GM18870 (cell line): ENCODE results near the gene KRT27.
"Not testable (repeated sequence)": the region's sequence is repeated elsewhere in the genome, so short reads cannot be mapped to it uniquely, and the experiment has no call there.

Experiments used
- ATAC-seq: cut with Tn5 transposase; IDR thresholded peaks from one replicate; pipeline ENCODE4 v1.9.1; 2021; ENCODE audit warnings: moderate library complexity; ENCODE audit not compliant: unreplicated experiment

KRT27 gene

GRCh38 chr17:40760105-40761016 is 22.0 kb downstream of the KRT27 start:
- ATAC-seq: no peak

- no peak for ATAC-seq
Observed at GRCh38 chr17:40755231-40755630, 27.1 kb downstream of the KRT27 start, which contains the start of gene KRT25. Gene KRT25 (minus strand): TSS chr17:40755331. CDS start chr17:40755271, 60 bp downstream.

- ATAC-seq: no peak
Observed at GRCh38 chr17:40753804-40754203, 28.5 kb downstream of the KRT27 start.

- no peak for ATAC-seq
Observed at GRCh38 chr17:40751065-40751464, 31.3 kb downstream of the KRT27 start.

GRCh38 chr17:40750391-40750790 is 32.0 kb downstream of the KRT27 start:
- ATAC-seq: no peak

- not testable (repeated sequence) for ATAC-seq
Observed at GRCh38 chr17:40748666-40749065, 33.7 kb downstream of the KRT27 start.

- no peak for ATAC-seq
Observed at GRCh38 chr17:40738553-40738952, 43.8 kb downstream of the KRT27 start.

- no peak for ATAC-seq
Observed at GRCh38 chr17:40735016-40735415, 47.3 kb downstream of the KRT27 start.

- no peak for ATAC-seq
Observed at GRCh38 chr17:40734018-40734417, 48.3 kb downstream of the KRT27 start.

GRCh38 chr17:40730970-40731369 is 51.4 kb downstream of the KRT27 start:
- ATAC-seq: no peak

GRCh38 chr17:40727447-40728231 is 54.7 kb downstream of the KRT27 start:
- ATAC-seq: no peak

- ATAC-seq: no peak
Observed at GRCh38 chr17:40726919-40727318, 55.4 kb downstream of the KRT27 start.
